ENCODE data around the gene TEX19. TPM values are rescaled to one million over a fixed set of nuclear protein-coding genes. Genes with fewer than 3 reads are reported as not detected.

The TEX19 gene
- total and polyA plus RNA-seq, 4 donors = 0.03 TPM; not detected in 3

GRCh38 chr17:82383411-82383810 lies 24.4 kb downstream of the TEX19 start:
- TF ChIP-seq, protein P1, sequence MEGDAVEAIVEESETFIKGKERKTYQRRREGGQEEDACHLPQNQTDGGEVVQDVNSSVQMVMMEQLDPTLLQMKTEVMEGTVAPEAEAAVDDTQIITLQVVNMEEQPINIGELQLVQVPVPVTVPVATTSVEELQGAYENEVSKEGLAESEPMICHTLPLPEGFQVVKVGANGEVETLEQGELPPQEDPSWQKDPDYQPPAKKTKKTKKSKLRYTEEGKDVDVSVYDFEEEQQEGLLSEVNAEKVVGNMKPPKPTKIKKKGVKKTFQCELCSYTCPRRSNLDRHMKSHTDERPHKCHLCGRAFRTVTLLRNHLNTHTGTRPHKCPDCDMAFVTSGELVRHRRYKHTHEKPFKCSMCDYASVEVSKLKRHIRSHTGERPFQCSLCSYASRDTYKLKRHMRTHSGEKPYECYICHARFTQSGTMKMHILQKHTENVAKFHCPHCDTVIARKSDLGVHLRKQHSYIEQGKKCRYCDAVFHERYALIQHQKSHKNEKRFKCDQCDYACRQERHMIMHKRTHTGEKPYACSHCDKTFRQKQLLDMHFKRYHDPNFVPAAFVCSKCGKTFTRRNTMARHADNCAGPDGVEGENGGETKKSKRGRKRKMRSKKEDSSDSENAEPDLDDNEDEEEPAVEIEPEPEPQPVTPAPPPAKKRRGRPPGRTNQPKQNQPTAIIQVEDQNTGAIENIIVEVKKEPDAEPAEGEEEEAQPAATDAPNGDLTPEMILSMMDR (IDR thresholded peaks at IDR 0.05; ENCODE audit: control extremely low read depth, extremely low read depth) = no peak
- ATAC-seq (ENCODE audit: insufficient read depth, low FRiP score) (no peak), DNase-seq (peak in 1 of 3 donors; percentile 19)
- no peaks in the 10 kb centered on the region for H3K9me3 ChIP-seq (ENCODE audit: control insufficient read depth in 4 of 4, insufficient read depth in 3 of 4, low read length in 3 of 4)
- WGBS, 2 donors = 67% methylated on average over 18 of the region's 18 CpGs
- no peak overlapping the region for H3K9ac ChIP-seq (ENCODE audit: insufficient read depth in 1 of 2, low read length in 2 of 2)
- no peaks in the 10 kb centered on the region for H3K36me3 ChIP-seq (ENCODE audit: control insufficient read depth in 4 of 4, insufficient read depth in 4 of 4, low read length in 4 of 4)
- H3K27ac ChIP-seq (ENCODE audit: low read depth in 1 of 2, low read length in 1 of 2) = no peak overlapping the region
- H3K4me1 ChIP-seq (ENCODE audit: control insufficient read depth in 5 of 5, insufficient read depth in 5 of 5, low read length in 5 of 5) = peaks cover 2 to 23% (median 5%) of the 10 kb centered on the region in 5 donors
- H3K27me3 ChIP-seq (ENCODE audit: control insufficient read depth in 3 of 3, insufficient read depth in 3 of 3, low read length in 2 of 3) = peaks cover 5 to 22% (median 11%) of the 10 kb centered on the region in 3 donors
- H3K4me3 ChIP-seq = no peak overlapping the region

GRCh38 chr17:82384051-82384729 lies 25.1 kb downstream of the TEX19 start:
- Histone ChIP-seq H3K27me3 (ENCODE audit: control insufficient read depth in 3 of 3, insufficient read depth in 3 of 3, low read length in 2 of 3) (peaks cover 0 to 18% (median 7%) of the 10 kb centered on the region in 3 donors), H3K36me3 (ENCODE audit: control insufficient read depth in 4 of 4, insufficient read depth in 4 of 4, low read length in 4 of 4) (no peaks in the 10 kb centered on the region), H3K27ac (ENCODE audit: low read depth in 1 of 2, low read length in 1 of 2) (no peak overlapping the region), H3K9me3 (ENCODE audit: control insufficient read depth in 4 of 4, insufficient read depth in 3 of 4, low read length in 3 of 4) (no peaks in the 10 kb centered on the region), H3K4me3 (no peak overlapping the region), H3K4me1 (ENCODE audit: control insufficient read depth in 5 of 5, insufficient read depth in 5 of 5, low read length in 5 of 5) (peaks cover 2 to 23% (median 5%) of the 10 kb centered on the region in 5 donors), H3K9ac (ENCODE audit: insufficient read depth in 1 of 2, low read length in 2 of 2) (no peak overlapping the region)
- WGBS, 2 donors = 72 to 79% methylated on average over 22 of the region's 22 CpGs
- no peak for DNase-seq
- no peak for ATAC-seq (ENCODE audit: insufficient read depth, low FRiP score)
- TF ChIP-seq, protein P1 (IDR thresholded peaks at IDR 0.05; ENCODE audit: control extremely low read depth, extremely low read depth) = no peak

DNA sequence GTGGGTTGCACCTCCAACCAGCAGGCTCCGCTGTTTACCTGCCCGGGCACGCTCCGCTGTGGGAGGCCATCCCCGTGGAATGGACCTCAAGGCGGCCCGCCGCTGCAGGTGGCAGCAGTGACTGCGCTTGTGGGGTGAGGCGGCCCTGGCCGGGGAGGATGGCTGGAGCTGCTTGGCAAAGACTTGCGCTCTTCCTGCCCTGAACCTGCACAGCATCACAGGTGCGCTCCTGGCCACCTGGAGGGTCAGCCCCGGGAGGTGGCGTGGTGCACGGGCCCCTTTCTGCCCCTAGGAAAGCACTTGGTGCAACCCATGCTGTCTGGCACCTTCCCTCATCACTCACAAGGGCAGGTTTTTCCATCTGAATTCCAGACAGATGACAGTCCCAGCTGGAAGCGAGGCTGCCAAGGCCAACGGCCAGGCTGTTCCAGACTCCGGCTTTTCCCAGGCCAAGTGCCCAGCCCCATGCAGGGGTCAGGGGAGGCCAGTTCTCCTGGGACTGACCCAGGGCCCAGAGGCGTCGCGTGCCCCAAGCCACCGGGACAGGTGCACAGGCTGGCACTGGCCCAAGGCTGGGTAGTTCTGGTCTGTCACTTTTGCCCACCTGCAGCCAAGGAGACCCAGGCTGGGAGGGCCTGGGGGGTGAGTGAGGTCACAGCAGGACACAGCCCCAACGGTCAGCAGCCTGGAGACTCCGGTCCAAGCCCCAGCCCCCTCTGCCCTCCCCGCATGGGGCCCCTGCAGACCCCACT lies 25.9 kb downstream of the TEX19 start:
- DNase-seq (peak in 1 of 3 donors; percentile 16), ATAC-seq (ENCODE audit: insufficient read depth, low FRiP score) (no peak)
- Histone ChIP-seq H3K4me1 (ENCODE audit: control insufficient read depth in 5 of 5, insufficient read depth in 5 of 5, low read length in 5 of 5) (peaks cover 2 to 23% (median 5%) of the 10 kb centered on the region in 5 donors), H3K4me3 (no peak overlapping the region), H3K9ac (ENCODE audit: insufficient read depth in 1 of 2, low read length in 2 of 2) (no peak overlapping the region), H3K27me3 (ENCODE audit: control insufficient read depth in 3 of 3, insufficient read depth in 3 of 3, low read length in 2 of 3) (peaks cover 0 to 12% (median 6%) of the 10 kb centered on the region in 3 donors), H3K9me3 (ENCODE audit: control insufficient read depth in 4 of 4, insufficient read depth in 3 of 4, low read length in 3 of 4) (no peaks in the 10 kb centered on the region), H3K36me3 (ENCODE audit: control insufficient read depth in 4 of 4, insufficient read depth in 4 of 4, low read length in 4 of 4) (no peaks in the 10 kb centered on the region), H3K27ac (ENCODE audit: low read depth in 1 of 2, low read length in 1 of 2) (no peak overlapping the region)
- TF ChIP-seq, protein P1 (IDR thresholded peaks at IDR 0.05; ENCODE audit: control extremely low read depth, extremely low read depth) = no peak
- 51 to 59% methylated on average over 26 of the region's 26 CpGs for WGBS, 2 donors

Data from lung (tissue), 12 donors.